SK-N-SH (cell line): Measurements from ENCODE around the gene SLC6A9. TPM values are rescaled to one million over a fixed set of nuclear protein-coding genes. Genes with fewer than 3 reads are reported as not detected.

Source experiments
- CTCF ChIA-PET: fragments of 300-600, 350-600 bp; formaldehyde crosslinking; extraction: SDS; loops from one replicate; lab custom pipeline; 2021; lab: Yijun Ruan, JAX
- POLR2A ChIA-PET: fragments of 350-600 bp; sonication (Branson Sonifier 250); formaldehyde crosslinking; extraction: SDS; loops from one replicate; lab custom pipeline; 2020; ENCODE audit warnings: antibody characterized with exemption, inconsistent platforms; lab: Yijun Ruan, JAX
- DNase-seq: peaks from one replicate; pipeline ENCODE4 v3.0.0; 2012
- H2AFZ ChIP-seq: fragments of 200-600 bp; sonication (generic); 2 replicates; pipeline ENCODE4 v1.8.1; 2016; ENCODE audit warnings: antibody characterized with exemption, mild to moderate bottlenecking, low read depth
- H3F3A ChIP-seq: fragments of 200-600 bp; sonication (generic); replicated peaks from 2 replicates; pipeline ENCODE3; 2016; ENCODE audit warnings: antibody characterized with exemption, mild to moderate bottlenecking; ENCODE audit not compliant: insufficient read depth
- H3K27ac ChIP-seq, 2 experiments: fragments of 200-500 bp in 1 of 2; fragments of 200-600 bp in 1 of 2; sonication (Bioruptor generic) in 1 of 2; sonication (generic), shearing (Covaris generic) in 1 of 2; 2 replicates each; pipeline versions ENCODE4 v1.5.1 to v1.6.1; 2014 to 2016; ENCODE audit warnings: low read depth in 2 of 2, inconsistent platforms in 1 of 2, low read length in 1 of 2, mild to moderate bottlenecking in 1 of 2, mixed read lengths in 1 of 2
- H3K27me3 ChIP-seq: fragments of 200-600 bp; sonication (generic), shearing (Covaris generic); 2 replicates; pipeline ENCODE4 v1.6.1; 2016; ENCODE audit warnings: mixed run types; ENCODE audit not compliant: insufficient read depth
- H3K36me3 ChIP-seq, 2 experiments: fragments of 200-500 bp in 1 of 2; fragments of 200-600 bp in 1 of 2; sonication (Bioruptor generic) in 1 of 2; sonication (generic) in 1 of 2; replicated peaks in 1 of 2; 2 replicates each; pipeline versions ENCODE3 to v1.5.1; 2014 to 2016; ENCODE audit warnings: low read length in 1 of 2, mild to moderate bottlenecking in 1 of 2; ENCODE audit not compliant: insufficient read depth in 2 of 2, control insufficient read depth in 1 of 2
- H3K4me1 ChIP-seq, 2 experiments: fragments of 200-500 bp in 1 of 2; fragments of 200-600 bp in 1 of 2; sonication (Bioruptor generic) in 1 of 2; sonication (generic), shearing (Covaris generic) in 1 of 2; 2 replicates each; pipeline versions ENCODE4 v1.5.1 to v1.6.1; 2014 to 2016; ENCODE audit warnings: low read depth in 1 of 2, low read length in 1 of 2, mixed run types in 1 of 2; ENCODE audit not compliant: insufficient read depth in 2 of 2, control insufficient read depth in 1 of 2
- H3K4me2 ChIP-seq: fragments of 200-600 bp; sonication (generic), shearing (Covaris generic); 2 replicates; pipeline ENCODE4 v1.6.1; 2017; ENCODE audit warnings: mixed run types
- H3K4me3 ChIP-seq, 2 experiments: fragments of 200-500 bp in 1 of 2; fragments of 200-600 bp in 1 of 2; sonication (Bioruptor generic) in 1 of 2; sonication (generic), shearing (Covaris generic) in 1 of 2; 2 replicates each; pipeline versions ENCODE4 v1.5.1 to v1.8.1; 2014 to 2016; ENCODE audit warnings: low read depth in 2 of 2, inconsistent platforms in 1 of 2, low read length in 1 of 2, mild to moderate bottlenecking in 1 of 2, mixed read lengths in 1 of 2, moderate library complexity in 1 of 2
- H3K79me2 ChIP-seq: fragments of 200-600 bp; sonication (generic); 2 replicates; pipeline ENCODE4 v1.8.1; 2017; ENCODE audit warnings: mild to moderate bottlenecking; ENCODE audit not compliant: insufficient read depth
- H3K9ac ChIP-seq: fragments of 200-600 bp; sonication (generic); 2 replicates; pipeline ENCODE4 v1.6.1; 2017; ENCODE audit warnings: mixed run types
- H3K9me2 ChIP-seq: fragments of 200-600 bp; sonication (generic); 2 replicates; pipeline ENCODE4 v1.6.1; 2017; ENCODE audit warnings: mixed run types
- H3K9me3 ChIP-seq: fragments of 200-600 bp; sonication (generic); 2 replicates; pipeline ENCODE4 v1.6.1; 2017; ENCODE audit warnings: mixed run types, mild to moderate bottlenecking, moderate library complexity
- H4K20me1 ChIP-seq: fragments of 200-600 bp; sonication (generic); 2 replicates; pipeline ENCODE4 v1.6.1; 2017; ENCODE audit warnings: mild to moderate bottlenecking, mixed run types; ENCODE audit not compliant: insufficient read depth
- CTCF ChIP-seq: fragments of 200-600 bp; sonication (generic); IDR thresholded peaks from 2 replicates; pipeline ENCODE4 v1.6.1; 2017; ENCODE audit warnings: antibody characterized with exemption, mild to moderate bottlenecking, moderate library complexity
- ELF1 ChIP-seq: IDR thresholded peaks from 2 replicates; pipeline ENCODE4 v1.4.0; 2012
- EP300 ChIP-seq, 2 experiments: IDR thresholded peaks; 2 replicates each; pipeline versions ENCODE4 v1.4.0 to v1.6.1; 2012; ENCODE audit warnings: borderline replicate concordance in 1 of 2, low read depth in 1 of 2, low read length in 1 of 2
- FOSL2 ChIP-seq: IDR thresholded peaks from 2 replicates; pipeline ENCODE4 v1.4.0; 2012; ENCODE audit warnings: low read depth, mild to moderate bottlenecking, moderate library complexity, borderline replicate concordance
- FOXJ3 ChIP-seq: sonication (generic); formaldehyde crosslinking; IDR thresholded peaks from 2 replicates; pipeline ENCODE4 v1.5.1; 2020; ENCODE audit warnings: mild to moderate bottlenecking, missing genetic modification reagents
- FOXM1 ChIP-seq: IDR thresholded peaks from 2 replicates; pipeline ENCODE4 v1.4.0; 2012; ENCODE audit warnings: low read depth, mild to moderate bottlenecking
- GABPA ChIP-seq: IDR thresholded peaks from 2 replicates; pipeline ENCODE4 v1.4.0; 2012; ENCODE audit warnings: low read depth, mild to moderate bottlenecking
- MEF2A ChIP-seq: IDR thresholded peaks from 2 replicates; pipeline ENCODE4 v1.4.0; 2012; ENCODE audit warnings: low read depth, borderline replicate concordance
- MXI1 ChIP-seq: IDR thresholded peaks from 2 replicates; pipeline ENCODE4 v1.6.1; 2012; ENCODE audit warnings: mild to moderate bottlenecking, low read depth, low read length, improper control_type of control experiment
- NFIC ChIP-seq: IDR thresholded peaks from 2 replicates; pipeline ENCODE4 v1.4.0; 2012; ENCODE audit warnings: borderline replicate concordance
- PBX3 ChIP-seq: IDR thresholded peaks from 2 replicates; pipeline ENCODE4; 2012
- POLR2AphosphoS5 ChIP-seq: IDR thresholded peaks from 2 replicates; pipeline ENCODE4 v1.6.1; 2012; ENCODE audit warnings: low read depth, low read length
- RAD21 ChIP-seq: IDR thresholded peaks from 2 replicates; pipeline ENCODE4 v1.6.1; 2012; ENCODE audit warnings: mild to moderate bottlenecking, low read length
- RXRA ChIP-seq: IDR thresholded peaks from 2 replicates; pipeline ENCODE4 v1.4.0; 2012; ENCODE audit warnings: low read depth, mild to moderate bottlenecking, borderline replicate concordance
- SMC3 ChIP-seq: IDR thresholded peaks from 2 replicates; pipeline ENCODE4 v1.6.1; 2012; ENCODE audit warnings: low read depth, low read length, improper control_type of control experiment
- TAF1 ChIP-seq: IDR thresholded peaks from 2 replicates; pipeline ENCODE4 v1.6.1; 2012; ENCODE audit warnings: low read depth, mild to moderate bottlenecking, low read length, moderate library complexity, borderline replicate concordance
- USF2 ChIP-seq: fragments of 150-350 bp; IDR thresholded peaks from 2 replicates; pipeline ENCODE4 v1.6.1; 2017; ENCODE audit warnings: antibody characterized with exemption, low read length, low read depth, borderline replicate concordance
- WGBS: methylation state at CpG from one replicate; pipeline ENCODE4 v1.1.6; 2017; ENCODE audit warnings: low lambda C conversion rate; 5-methylcytosine and 5-hydroxymethylcytosine counted together
- polyA plus RNA-seq, 3 experiments: library from polyadenylated mRNA; depleted of rRNA; stranded (reverse); fragments of >200 nt; gene quantifications; 2 replicates each; pipeline ENCODE4 v1.2.3, GENCODE V29; 2012
- TF ChIP-seq, protein P1 (sequence below): IDR thresholded peaks from 2 replicates; pipeline ENCODE4 v1.6.1; 2012; ENCODE audit warnings: mild to moderate bottlenecking, low read depth, low read length, moderate library complexity
- TF ChIP-seq, protein P2 (sequence below): fragments of 150-350 bp; IDR thresholded peaks from 2 replicates; pipeline ENCODE4 v1.6.1; 2016; ENCODE audit warnings: mild to moderate bottlenecking, low read depth, low read length

Gene SLC6A9
- polyA plus RNA-seq, 1 of the 3 experiments (the other 2 are of a cell fraction), result 3.9 TPM

GRCh38 chr1:43963890-43964289 is 67.4 kb downstream of the SLC6A9 start:
- H3K27me3 ChIP-seq, result no peaks in the 10 kb centered on the region
- no peaks in the 10 kb centered on the region for H3K9me2 ChIP-seq
- no peak overlapping the region for H3K9ac ChIP-seq
- H4K20me1 ChIP-seq, result no peaks in the 10 kb centered on the region
- POLR2A ChIA-PET, result no interaction called here
- H2AFZ ChIP-seq, result no peak overlapping the region
- TF ChIP-seq MXI1, result no peak
- no peak for TF ChIP-seq FOSL2
- no peak for TF ChIP-seq USF2
- no peak for TF ChIP-seq POLR2AphosphoS5
- TF ChIP-seq EP300 (IDR thresholded peaks at IDR 0.05; ENCODE audit: borderline replicate concordance in 1 of 2, low read depth in 1 of 2, low read length in 1 of 2), result no peak
- TF ChIP-seq FOXM1, result no peak
- no peak for TF ChIP-seq CTCF
- TF ChIP-seq MEF2A, result no peak
- no peak for TF ChIP-seq TAF1
- no peak for TF ChIP-seq RAD21
- no peak for TF ChIP-seq FOXJ3 (CRISPR knock-in tag)
- TF ChIP-seq GABPA, result no peak
- TF ChIP-seq, protein P1, sequence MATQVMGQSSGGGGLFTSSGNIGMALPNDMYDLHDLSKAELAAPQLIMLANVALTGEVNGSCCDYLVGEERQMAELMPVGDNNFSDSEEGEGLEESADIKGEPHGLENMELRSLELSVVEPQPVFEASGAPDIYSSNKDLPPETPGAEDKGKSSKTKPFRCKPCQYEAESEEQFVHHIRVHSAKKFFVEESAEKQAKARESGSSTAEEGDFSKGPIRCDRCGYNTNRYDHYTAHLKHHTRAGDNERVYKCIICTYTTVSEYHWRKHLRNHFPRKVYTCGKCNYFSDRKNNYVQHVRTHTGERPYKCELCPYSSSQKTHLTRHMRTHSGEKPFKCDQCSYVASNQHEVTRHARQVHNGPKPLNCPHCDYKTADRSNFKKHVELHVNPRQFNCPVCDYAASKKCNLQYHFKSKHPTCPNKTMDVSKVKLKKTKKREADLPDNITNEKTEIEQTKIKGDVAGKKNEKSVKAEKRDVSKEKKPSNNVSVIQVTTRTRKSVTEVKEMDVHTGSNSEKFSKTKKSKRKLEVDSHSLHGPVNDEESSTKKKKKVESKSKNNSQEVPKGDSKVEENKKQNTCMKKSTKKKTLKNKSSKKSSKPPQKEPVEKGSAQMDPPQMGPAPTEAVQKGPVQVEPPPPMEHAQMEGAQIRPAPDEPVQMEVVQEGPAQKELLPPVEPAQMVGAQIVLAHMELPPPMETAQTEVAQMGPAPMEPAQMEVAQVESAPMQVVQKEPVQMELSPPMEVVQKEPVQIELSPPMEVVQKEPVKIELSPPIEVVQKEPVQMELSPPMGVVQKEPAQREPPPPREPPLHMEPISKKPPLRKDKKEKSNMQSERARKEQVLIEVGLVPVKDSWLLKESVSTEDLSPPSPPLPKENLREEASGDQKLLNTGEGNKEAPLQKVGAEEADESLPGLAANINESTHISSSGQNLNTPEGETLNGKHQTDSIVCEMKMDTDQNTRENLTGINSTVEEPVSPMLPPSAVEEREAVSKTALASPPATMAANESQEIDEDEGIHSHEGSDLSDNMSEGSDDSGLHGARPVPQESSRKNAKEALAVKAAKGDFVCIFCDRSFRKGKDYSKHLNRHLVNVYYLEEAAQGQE, result no peak
- no peak for TF ChIP-seq ELF1
- no peak for TF ChIP-seq NFIC
- TF ChIP-seq SMC3, result no peak
- TF ChIP-seq PBX3, result no peak
- TF ChIP-seq RXRA, result no peak
- TF ChIP-seq, protein P2, sequence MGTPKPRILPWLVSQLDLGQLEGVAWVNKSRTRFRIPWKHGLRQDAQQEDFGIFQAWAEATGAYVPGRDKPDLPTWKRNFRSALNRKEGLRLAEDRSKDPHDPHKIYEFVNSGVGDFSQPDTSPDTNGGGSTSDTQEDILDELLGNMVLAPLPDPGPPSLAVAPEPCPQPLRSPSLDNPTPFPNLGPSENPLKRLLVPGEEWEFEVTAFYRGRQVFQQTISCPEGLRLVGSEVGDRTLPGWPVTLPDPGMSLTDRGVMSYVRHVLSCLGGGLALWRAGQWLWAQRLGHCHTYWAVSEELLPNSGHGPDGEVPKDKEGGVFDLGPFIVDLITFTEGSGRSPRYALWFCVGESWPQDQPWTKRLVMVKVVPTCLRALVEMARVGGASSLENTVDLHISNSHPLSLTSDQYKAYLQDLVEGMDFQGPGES, result no peak
- peaks cover 5% of the 10 kb centered on the region for H3F3A ChIP-seq
- H3K27ac ChIP-seq, result no peak overlapping the region
- no peaks in the 10 kb centered on the region for H3K79me2 ChIP-seq
- H3K4me1 ChIP-seq, result no peaks in the 10 kb centered on the region
- H3K4me3 ChIP-seq, result no peak overlapping the region
- no peaks in the 10 kb centered on the region for H3K9me3 ChIP-seq
- WGBS, result 83% methylated on average over 5 of the region's 5 CpGs
- CTCF ChIA-PET, result interaction anchor here (1.1 to 1.2 kb wide), 2 partner anchors 26 to 29 kb away, joined by 3 read pairs; no protein-coding TSS in a partner anchor
- H3K4me2 ChIP-seq, result no peak overlapping the region
- no peak for DNase-seq
- H3K36me3 ChIP-seq, result peaks cover 3 to 51% of the 10 kb centered on the region in 2 experiments
